GM21360 (cell line): Measurements from ENCODE around the gene SLC4A5.

ENCODE experiments used
- ATAC-seq: cut with Tn5 transposase; IDR thresholded peaks from one replicate; pipeline ENCODE4 v1.9.1; 2021; ENCODE audit warnings: mild to moderate bottlenecking, moderate library complexity; ENCODE audit not compliant: unreplicated experiment

Gene SLC4A5

GRCh38 chr2:74278176-74278575 is 65.0 kb downstream of the SLC4A5 start:
- no peak for ATAC-seq

GRCh38 chr2:74275228-74275627 is 68.0 kb downstream of the SLC4A5 start:
- ATAC-seq: no peak

GRCh38 chr2:74269667-74270066 is 73.5 kb downstream of the SLC4A5 start:
- ATAC-seq: no peak

GRCh38 chr2:74267068-74267467 is 76.1 kb downstream of the SLC4A5 start:
- ATAC-seq: no peak

- no peak for ATAC-seq
Observed at GRCh38 chr2:74264281-74264680, 78.9 kb downstream of the SLC4A5 start.

- no peak for ATAC-seq
Observed at GRCh38 chr2:74262681-74263080, 80.5 kb downstream of the SLC4A5 start.

GRCh38 chr2:74261204-74261864 is 81.9 kb downstream of the SLC4A5 start:
- no peak for ATAC-seq

GRCh38 chr2:74260495-74260894 is 82.7 kb downstream of the SLC4A5 start:
- no peak for ATAC-seq

GRCh38 chr2:74259733-74260132 is 83.5 kb downstream of the SLC4A5 start:
- no peak for ATAC-seq

- no peak for ATAC-seq
Observed at GRCh38 chr2:74259191-74259590, 84.0 kb downstream of the SLC4A5 start.

- ATAC-seq: no peak
Observed at GRCh38 chr2:74255660-74256213, 87.5 kb downstream of the SLC4A5 start.

GRCh38 chr2:74253971-74254310 is 89.3 kb downstream of the SLC4A5 start:
- no peak for ATAC-seq

- ATAC-seq: no peak
Observed at GRCh38 chr2:74253306-74253970, 89.8 kb downstream of the SLC4A5 start.

GRCh38 chr2:74252862-74253261 is 90.4 kb downstream of the SLC4A5 start:
- ATAC-seq: no peak

GRCh38 chr2:74252036-74252435 is 91.2 kb downstream of the SLC4A5 start:
- no peak for ATAC-seq

- no peak for ATAC-seq
Observed at GRCh38 chr2:74250189-74250631, 93.0 kb downstream of the SLC4A5 start.

GRCh38 chr2:74249406-74250122 is 93.7 kb downstream of the SLC4A5 start:
- ATAC-seq: no peak

GRCh38 chr2:74246496-74247195 is 96.6 kb downstream of the SLC4A5 start:
- no peak for ATAC-seq

GRCh38 chr2:74244286-74244685 is 98.9 kb downstream of the SLC4A5 start:
- ATAC-seq: no peak

GRCh38 chr2:74242354-74243071 is 100.7 kb downstream of the SLC4A5 start:
- ATAC-seq: no peak

- no peak for ATAC-seq
Observed at GRCh38 chr2:74239346-74239745, 103.9 kb downstream of the SLC4A5 start.
